ENCODE measurements around the gene MPHOSPH8. TPM values are rescaled to one million over a fixed set of nuclear protein-coding genes. Genes with fewer than 3 reads are reported as not detected.

Gene MPHOSPH8
- total RNA-seq (2021) (18.2 to 18.5 TPM (median 18.3 TPM) in 3 replicates), Bru-seq, nascent RNA (percentile 73 among the genes with signal in this experiment)
- long read RNA-seq, experiment 1, full-length matches to known transcripts, result 51 of 99 reads
- long read RNA-seq, experiment 1, partial matches to known transcripts, result 27 of 99 reads
- long read RNA-seq, experiment 1, other reads (novel, unspliced or antisense), result 21 of 99 reads
- long read RNA-seq, experiment 2, partial matches to known transcripts, result 3 of 13 reads
- long read RNA-seq, experiment 2, other reads (novel, unspliced or antisense), result 10 of 13 reads
- long read RNA-seq, experiment 3, full-length matches to known transcripts, result 1 of 46 reads
- long read RNA-seq, experiment 3, partial matches to known transcripts, result 44 of 46 reads
- long read RNA-seq, experiment 3, other reads (novel, unspliced or antisense), result 1 of 46 reads

- peak within 1 kb of the TSS; percentile 99 for H3K4me3 Mint-ChIP-seq
- H3K27ac Mint-ChIP-seq, result peak within 1 kb of the TSS; percentile 96
- H3K27me3 Mint-ChIP-seq (ENCODE audit: low read depth), result peaks cover 3% of the 10 kb centered on the region
- ATAC-seq (peak; percentile 96), DNase-seq (ENCODE audit: low spot score) (peak; percentile 91)
- H3K9me3 Mint-ChIP-seq, result peaks cover 33% of the 10 kb centered on the region
- peaks cover 32% of the 10 kb centered on the region for H3K36me3 Mint-ChIP-seq
- peaks cover 18% of the 10 kb centered on the region for H3K4me1 Mint-ChIP-seq
- ChIA-PET POLR2A (interaction anchor here (0.6 kb wide), 1 partner anchor 158 kb away, joined by 4 read pairs; no protein-coding TSS in a partner anchor), CTCF (interaction anchor here (0.8 to 1.6 kb wide), 6 partner anchors 15 to 530 kb away, joined by 3 to 5 read pairs (median 4); no protein-coding TSS in a partner anchor)
- TF ChIP-seq RORB (CRISPR knock-in tag; IDR thresholded peaks at IDR 0.05) (no peak), MAX (CRISPR knock-in tag; IDR thresholded peaks at IDR 0.05) (peak; percentile 74), PRRX2 (CRISPR knock-in tag; IDR thresholded peaks at IDR 0.05) (no peak), ARID4B (CRISPR knock-in tag; IDR thresholded peaks at IDR 0.05; ENCODE audit: borderline replicate concordance) (peak; percentile 80; the same call in 1 of the 2 replicates), EMX1 (CRISPR knock-in tag; IDR thresholded peaks at IDR 0.05) (no peak), KAT7 (CRISPR knock-in tag; IDR thresholded peaks at IDR 0.05; ENCODE audit: borderline replicate concordance) (no peak), NFATC4 (CRISPR knock-in tag; IDR thresholded peaks at IDR 0.05) (no peak), TCF7 (CRISPR knock-in tag; IDR thresholded peaks at IDR 0.05; ENCODE audit: low read depth) (no peak), MYBL2 (CRISPR knock-in tag; IDR thresholded peaks at IDR 0.05) (no peak), JUN (CRISPR knock-in tag; IDR thresholded peaks at IDR 0.05) (no peak; the same call in 1 of the 2 replicates), FOXP4 (CRISPR knock-in tag; IDR thresholded peaks at IDR 0.05) (no peak), ZNF512 (CRISPR knock-in tag; IDR thresholded peaks at IDR 0.05; ENCODE audit: borderline replicate concordance) (no peak), HMGA2 (CRISPR knock-in tag; IDR thresholded peaks at IDR 0.05) (no peak), NR3C1 (CRISPR knock-in tag; conservative IDR thresholded peaks at IDR 0.05; ENCODE audit: low read depth) (no peak), ZBTB21 (CRISPR knock-in tag; IDR thresholded peaks at IDR 0.05; ENCODE audit: borderline replicate concordance) (no peak), ZSCAN18 (CRISPR knock-in tag; IDR thresholded peaks at IDR 0.05) (no peak), JAZF1 (CRISPR knock-in tag; IDR thresholded peaks at IDR 0.05) (no peak), MXD4 (CRISPR knock-in tag; IDR thresholded peaks at IDR 0.05; ENCODE audit: borderline replicate concordance) (no peak), GTF2I (CRISPR knock-in tag; conservative IDR thresholded peaks at IDR 0.05) (no peak), TP53 (CRISPR knock-in tag; IDR thresholded peaks at IDR 0.05) (no peak), CTCF (IDR thresholded peaks at IDR 0.05) (no peak), ERG (CRISPR knock-in tag; IDR thresholded peaks at IDR 0.05) (no peak), ZNF138 (CRISPR knock-in tag; conservative IDR thresholded peaks at IDR 0.05) (no peak), NFYB (CRISPR knock-in tag; conservative IDR thresholded peaks at IDR 0.05; ENCODE audit: low read depth) (peak; percentile 96)
These were observed at the start of gene MPHOSPH8 for GRCh38 chr13:19633479-19634255. TSS of gene MPHOSPH8 (plus strand) at chr13:19633659. CDS start at chr13:19633749, 90 bp downstream.
